ENCODE measurements around the gene SCNM1.

SCNM1 gene

GRCh38 chr1:151147132-151147503 is 18.8 kb upstream of the SCNM1 start:
- peaks cover 7 to 18% of the 10 kb centered on the region in 2 donors for H3K4me1 ChIP-seq (ENCODE audit: control insufficient read depth in 1 of 2, insufficient read depth in 2 of 2, low read length in 2 of 2)
- H3K36me3 ChIP-seq (ENCODE audit: control insufficient read depth in 1 of 2, insufficient read depth in 2 of 2, low read length in 2 of 2), result no peaks in the 10 kb centered on the region
- peak overlapping the region; percentile 44 to 65 for H3K9ac ChIP-seq (ENCODE audit: low read depth in 1 of 2, low read length in 2 of 2)
- H3K27me3 ChIP-seq (ENCODE audit: control insufficient read depth in 1 of 2, insufficient read depth in 2 of 2, low read length in 2 of 2), result peaks cover 0 to 6% of the 10 kb centered on the region in 2 donors
- H3K27ac ChIP-seq (ENCODE audit: low read depth, low read length), result peak overlapping the region; percentile 11
- H3K9me3 ChIP-seq (ENCODE audit: control insufficient read depth in 1 of 2, low read length in 2 of 2), result no peaks in the 10 kb centered on the region
- peak overlapping the region; percentile 72 to 90 for H3K4me3 ChIP-seq (ENCODE audit: low read depth in 1 of 2, low read length in 2 of 2)

GRCh38 chr1:151147665-151148064 is 18.3 kb upstream of the SCNM1 start:
- no peaks in the 10 kb centered on the region for H3K36me3 ChIP-seq (ENCODE audit: control insufficient read depth in 1 of 2, insufficient read depth in 2 of 2, low read length in 2 of 2)
- H3K27me3 ChIP-seq (ENCODE audit: control insufficient read depth in 1 of 2, insufficient read depth in 2 of 2, low read length in 2 of 2), result peaks cover 0 to 6% of the 10 kb centered on the region in 2 donors
- peaks cover 7 to 18% of the 10 kb centered on the region in 2 donors for H3K4me1 ChIP-seq (ENCODE audit: control insufficient read depth in 1 of 2, insufficient read depth in 2 of 2, low read length in 2 of 2)
- no peaks in the 10 kb centered on the region for H3K9me3 ChIP-seq (ENCODE audit: control insufficient read depth in 1 of 2, low read length in 2 of 2)
- peak overlapping the region; percentile 72 to 90 for H3K4me3 ChIP-seq (ENCODE audit: low read depth in 1 of 2, low read length in 2 of 2)
- peak overlapping the region; percentile 3 to 65 for H3K9ac ChIP-seq (ENCODE audit: low read depth in 1 of 2, low read length in 2 of 2)
- H3K27ac ChIP-seq (ENCODE audit: low read depth, low read length), result peak overlapping the region; percentile 2

GRCh38 chr1:151156515-151156819 is 9.5 kb upstream of the SCNM1 start, which contains the start of gene TNFAIP8L2:
TSS of gene TNFAIP8L2 (plus strand) at chr1:151156649. CDS start at chr1:151158698, 2,049 bp downstream.
- Histone ChIP-seq H3K4me1 (ENCODE audit: control insufficient read depth in 1 of 2, insufficient read depth in 2 of 2, low read length in 2 of 2) (peaks cover 3 to 7% of the 10 kb centered on the region in 2 donors), H3K36me3 (ENCODE audit: control insufficient read depth in 1 of 2, insufficient read depth in 2 of 2, low read length in 2 of 2) (peaks cover 16 to 24% of the 10 kb centered on the region in 2 donors), H3K4me3 (ENCODE audit: low read depth in 1 of 2, low read length in 2 of 2) (peak within 1 kb of the TSS; percentile 50 to 59), H3K9ac (ENCODE audit: low read depth in 1 of 2, low read length in 2 of 2) (peak within 1 kb of the TSS; percentile 37 to 48), H3K27me3 (ENCODE audit: control insufficient read depth in 1 of 2, insufficient read depth in 2 of 2, low read length in 2 of 2) (no peaks in the 10 kb centered on the region), H3K27ac (ENCODE audit: low read depth, low read length) (no peak within 1 kb of the TSS), H3K9me3 (ENCODE audit: control insufficient read depth in 1 of 2, low read length in 2 of 2) (no peaks in the 10 kb centered on the region)

GRCh38 chr1:151157067-151157531 is 8.8 kb upstream of the SCNM1 start:
- Histone ChIP-seq H3K9me3 (ENCODE audit: control insufficient read depth in 1 of 2, low read length in 2 of 2) (no peaks in the 10 kb centered on the region), H3K4me3 (ENCODE audit: low read depth in 1 of 2, low read length in 2 of 2) (peak overlapping the region; percentile 50 to 59), H3K27me3 (ENCODE audit: control insufficient read depth in 1 of 2, insufficient read depth in 2 of 2, low read length in 2 of 2) (no peaks in the 10 kb centered on the region), H3K27ac (ENCODE audit: low read depth, low read length) (no peak overlapping the region), H3K9ac (ENCODE audit: low read depth in 1 of 2, low read length in 2 of 2) (peak overlapping the region; percentile 37 to 48), H3K36me3 (ENCODE audit: control insufficient read depth in 1 of 2, insufficient read depth in 2 of 2, low read length in 2 of 2) (peaks cover 16 to 30% of the 10 kb centered on the region in 2 donors), H3K4me1 (ENCODE audit: control insufficient read depth in 1 of 2, insufficient read depth in 2 of 2, low read length in 2 of 2) (peaks cover 3 to 7% of the 10 kb centered on the region in 2 donors)

GRCh38 chr1:151158326-151158725 is 7.6 kb upstream of the SCNM1 start:
- Histone ChIP-seq H3K36me3 (ENCODE audit: control insufficient read depth in 1 of 2, insufficient read depth in 2 of 2, low read length in 2 of 2) (peaks cover 16 to 30% of the 10 kb centered on the region in 2 donors), H3K27me3 (ENCODE audit: control insufficient read depth in 1 of 2, insufficient read depth in 2 of 2, low read length in 2 of 2) (no peaks in the 10 kb centered on the region), H3K9ac (ENCODE audit: low read depth in 1 of 2, low read length in 2 of 2) (no peak overlapping the region), H3K9me3 (ENCODE audit: control insufficient read depth in 1 of 2, low read length in 2 of 2) (no peaks in the 10 kb centered on the region), H3K4me1 (ENCODE audit: control insufficient read depth in 1 of 2, insufficient read depth in 2 of 2, low read length in 2 of 2) (peaks cover 3 to 7% of the 10 kb centered on the region in 2 donors), H3K27ac (ENCODE audit: low read depth, low read length) (no peak overlapping the region), H3K4me3 (ENCODE audit: low read depth in 1 of 2, low read length in 2 of 2) (no peak overlapping the region)

- Histone ChIP-seq H3K27me3 (ENCODE audit: control insufficient read depth in 1 of 2, insufficient read depth in 2 of 2, low read length in 2 of 2) (no peaks in the 10 kb centered on the region), H3K9ac (ENCODE audit: low read depth in 1 of 2, low read length in 2 of 2) (no peak overlapping the region), H3K4me3 (ENCODE audit: low read depth in 1 of 2, low read length in 2 of 2) (no peak overlapping the region), H3K27ac (ENCODE audit: low read depth, low read length) (no peak overlapping the region), H3K36me3 (ENCODE audit: control insufficient read depth in 1 of 2, insufficient read depth in 2 of 2, low read length in 2 of 2) (peaks cover 16 to 30% of the 10 kb centered on the region in 2 donors), H3K4me1 (ENCODE audit: control insufficient read depth in 1 of 2, insufficient read depth in 2 of 2, low read length in 2 of 2) (peaks cover 3 to 7% of the 10 kb centered on the region in 2 donors), H3K9me3 (ENCODE audit: control insufficient read depth in 1 of 2, low read length in 2 of 2) (no peaks in the 10 kb centered on the region)
Observed at GRCh38 chr1:151158751-151159251, 7.1 kb upstream of the SCNM1 start.

- no peak overlapping the region for H3K9ac ChIP-seq (ENCODE audit: low read depth in 1 of 2, low read length in 2 of 2)
- H3K9me3 ChIP-seq (ENCODE audit: control insufficient read depth in 1 of 2, low read length in 2 of 2), result no peaks in the 10 kb centered on the region
- peaks cover 7 to 8% of the 10 kb centered on the region in 2 donors for H3K4me1 ChIP-seq (ENCODE audit: control insufficient read depth in 1 of 2, insufficient read depth in 2 of 2, low read length in 2 of 2)
- H3K27me3 ChIP-seq (ENCODE audit: control insufficient read depth in 1 of 2, insufficient read depth in 2 of 2, low read length in 2 of 2), result no peaks in the 10 kb centered on the region
- H3K27ac ChIP-seq (ENCODE audit: low read depth, low read length), result no peak overlapping the region
- H3K4me3 ChIP-seq (ENCODE audit: low read depth in 1 of 2, low read length in 2 of 2), result no peak overlapping the region
- H3K36me3 ChIP-seq (ENCODE audit: control insufficient read depth in 1 of 2, insufficient read depth in 2 of 2, low read length in 2 of 2), result peaks cover 16 to 30% of the 10 kb centered on the region in 2 donors
Observed at GRCh38 chr1:151159373-151159772, 6.6 kb upstream of the SCNM1 start.

- no peaks in the 10 kb centered on the region for H3K9me3 ChIP-seq (ENCODE audit: control insufficient read depth in 1 of 2, low read length in 2 of 2)
- H3K27me3 ChIP-seq (ENCODE audit: control insufficient read depth in 1 of 2, insufficient read depth in 2 of 2, low read length in 2 of 2), result no peaks in the 10 kb centered on the region
- H3K27ac ChIP-seq (ENCODE audit: low read depth, low read length), result peak overlapping the region; percentile 77
- peak overlapping the region; percentile 97 to 98 for H3K4me3 ChIP-seq (ENCODE audit: low read depth in 1 of 2, low read length in 2 of 2)
- peak overlapping the region; percentile 81 to 90 for H3K9ac ChIP-seq (ENCODE audit: low read depth in 1 of 2, low read length in 2 of 2)
- H3K4me1 ChIP-seq (ENCODE audit: control insufficient read depth in 1 of 2, insufficient read depth in 2 of 2, low read length in 2 of 2), result peaks cover 22 to 23% of the 10 kb centered on the region in 2 donors
- H3K36me3 ChIP-seq (ENCODE audit: control insufficient read depth in 1 of 2, insufficient read depth in 2 of 2, low read length in 2 of 2), result peaks cover 11 to 31% of the 10 kb centered on the region in 2 donors
Observed at GRCh38 chr1:151164732-151165280, 1.1 kb upstream of the SCNM1 start.

- H3K4me1 ChIP-seq (ENCODE audit: control insufficient read depth in 1 of 2, insufficient read depth in 2 of 2, low read length in 2 of 2), result peaks cover 22 to 23% of the 10 kb centered on the region in 2 donors
- no peaks in the 10 kb centered on the region for H3K27me3 ChIP-seq (ENCODE audit: control insufficient read depth in 1 of 2, insufficient read depth in 2 of 2, low read length in 2 of 2)
- peaks cover 9 to 35% of the 10 kb centered on the region in 2 donors for H3K36me3 ChIP-seq (ENCODE audit: control insufficient read depth in 1 of 2, insufficient read depth in 2 of 2, low read length in 2 of 2)
Observed at GRCh38 chr1:151165281-151165737, 635 bp upstream of the SCNM1 start.

GRCh38 chr1:151166505-151166956 is 587 bp downstream of the SCNM1 start:
- H3K27me3 ChIP-seq (ENCODE audit: control insufficient read depth in 1 of 2, insufficient read depth in 2 of 2, low read length in 2 of 2), result no peaks in the 10 kb centered on the region
- no peak overlapping the region for H3K27ac ChIP-seq (ENCODE audit: low read depth, low read length)
- no peaks in the 10 kb centered on the region for H3K9me3 ChIP-seq (ENCODE audit: control insufficient read depth in 1 of 2, low read length in 2 of 2)
- H3K4me1 ChIP-seq (ENCODE audit: control insufficient read depth in 1 of 2, insufficient read depth in 2 of 2, low read length in 2 of 2), result peaks cover 22 to 23% of the 10 kb centered on the region in 2 donors
- peak overlapping the region; percentile 97 to 98 for H3K4me3 ChIP-seq (ENCODE audit: low read depth in 1 of 2, low read length in 2 of 2)
- peaks cover 3 to 38% of the 10 kb centered on the region in 2 donors for H3K36me3 ChIP-seq (ENCODE audit: control insufficient read depth in 1 of 2, insufficient read depth in 2 of 2, low read length in 2 of 2)
- H3K9ac ChIP-seq (ENCODE audit: low read depth in 1 of 2, low read length in 2 of 2), result peak overlapping the region; percentile 81 to 88

More at GRCh38 chr1:151165281-151165737, 635 bp upstream of the SCNM1 start:
- peak overlapping the region; percentile 81 to 90 for H3K9ac ChIP-seq (ENCODE audit: low read depth in 1 of 2, low read length in 2 of 2)
- H3K4me3 ChIP-seq (ENCODE audit: low read depth in 1 of 2, low read length in 2 of 2), result peak overlapping the region; percentile 97 to 98
- H3K9me3 ChIP-seq (ENCODE audit: control insufficient read depth in 1 of 2, low read length in 2 of 2), result no peaks in the 10 kb centered on the region
- H3K27ac ChIP-seq (ENCODE audit: low read depth, low read length), result peak overlapping the region; percentile 77

All from duodenal mucosa (tissue), 2 donors.